H1 (cell line): Measurements from ENCODE around the gene CCDC33. TPM values are rescaled to one million over a fixed set of nuclear protein-coding genes. Genes with fewer than 3 reads are reported as not detected.
A peak's percentile ranks its signal among the peaks of the same experiment; 100 is the strongest.

ENCODE experiments used
- CTCF ChIA-PET: fragments of 300-600 bp; sonication (Branson Sonifier 250); formaldehyde crosslinking; loops from one replicate; lab custom pipeline; 2021; ENCODE audit not compliant: partially characterized antibody; lab: Charles Lee
- POLR2A ChIA-PET: fragments of 300-600 bp; sonication (Branson Sonifier 250); formaldehyde crosslinking; loops from one replicate; lab custom pipeline; 2021; ENCODE audit warnings: inconsistent platforms; ENCODE audit not compliant: partially characterized antibody; lab: Charles Lee
- DNase-seq, 2 experiments: peaks; one replicate each; pipeline versions ENCODE4 v3.0.0 to v3.0.0-alpha.2; 2010 to 2022; ENCODE audit warnings: low spot score in 2 of 2, low read depth in 1 of 2, mixed read lengths in 1 of 2
- FAIRE-seq: peaks from 2 replicates; lab custom pipeline; 2011; peaks lifted over from hg19 to GRCh38; lab: Jason Lieb, UNC
- H2AFZ ChIP-seq: 2 replicates; pipeline ENCODE4 v1.8.1; 2012; ENCODE audit warnings: low read length, inconsistent platforms
- H2AK5ac ChIP-seq: 2 replicates; pipeline ENCODE4 v1.6.1; 2013; ENCODE audit warnings: low read depth, low read length
- H2BK120ac ChIP-seq: replicated peaks from 2 replicates; pipeline ENCODE3; 2013; ENCODE audit warnings: low read depth, low read length, inconsistent platforms
- H2BK12ac ChIP-seq: 2 replicates; pipeline ENCODE4 v1.6.1; 2013; ENCODE audit warnings: low read depth, low read length
- H2BK15ac ChIP-seq: 2 replicates; pipeline ENCODE4 v1.6.1; 2013; ENCODE audit warnings: low read length
- H2BK20ac ChIP-seq: 2 replicates; pipeline ENCODE4 v1.6.1; 2013; ENCODE audit warnings: low read length
- H2BK5ac ChIP-seq: 2 replicates; pipeline ENCODE4 v1.6.1; 2013; ENCODE audit warnings: low read depth, low read length
- H3K14ac ChIP-seq: 2 replicates; pipeline ENCODE4 v1.6.1; 2013; ENCODE audit warnings: inconsistent platforms; ENCODE audit not compliant: insufficient read length
- H3K18ac ChIP-seq: 2 replicates; pipeline ENCODE4 v1.6.1; 2013; ENCODE audit warnings: low read length; ENCODE audit errors: extremely low read depth
- H3K23ac ChIP-seq: 2 replicates; pipeline ENCODE4 v1.6.1; 2013; ENCODE audit warnings: inconsistent platforms; ENCODE audit not compliant: insufficient read length
- H3K23me2 ChIP-seq: 2 replicates; pipeline ENCODE4 v1.6.1; 2013; ENCODE audit warnings: low read depth, low read length
- H3K27ac ChIP-seq: 2 replicates; pipeline ENCODE4 v1.6.1; 2011; ENCODE audit warnings: low read depth, low read length, inconsistent platforms
- H3K27me3 ChIP-seq, 4 experiments: replicated peaks in 1 of 4; 1 replicate in 1 of 4; 2 replicates in 3 of 4; pipeline versions ENCODE4 v1.6.1 to v1.8.1; 2011 to 2013; ENCODE audit warnings: low read length in 3 of 4, mild to moderate bottlenecking in 3 of 4, inconsistent platforms in 2 of 4, mixed read lengths in 2 of 4, moderate library complexity in 1 of 4; ENCODE audit not compliant: control insufficient read depth in 3 of 4, insufficient read depth in 3 of 4; ENCODE audit errors: extremely low read depth in 1 of 4
- H3K36me3 ChIP-seq, 4 experiments: 2 replicates each; pipeline versions ENCODE4 v1.6.1 to v1.8.1; 2011 to 2013; ENCODE audit warnings: mild to moderate bottlenecking in 4 of 4, low read length in 3 of 4, moderate library complexity in 2 of 4, control low read depth in 1 of 4, inconsistent platforms in 1 of 4; ENCODE audit not compliant: insufficient read depth in 4 of 4, control insufficient read depth in 2 of 4
- H3K4ac ChIP-seq: replicated peaks from 2 replicates; pipeline ENCODE3; 2013; ENCODE audit warnings: low read length, low read depth, mixed read lengths, inconsistent platforms; ENCODE audit not compliant: insufficient read length
- H3K4me1 ChIP-seq, 4 experiments: replicated peaks in 1 of 4; 1 replicate in 1 of 4; 2 replicates in 3 of 4; pipeline versions ENCODE4 v1.6.1 to v1.8.1; 2011 to 2013; ENCODE audit warnings: low read length in 3 of 4, inconsistent platforms in 2 of 4, mixed read lengths in 1 of 4; ENCODE audit not compliant: insufficient read depth in 4 of 4, control insufficient read depth in 3 of 4
- H3K4me2 ChIP-seq, 2 experiments: 2 replicates each; pipeline versions ENCODE4 v1.6.1 to v1.8.1; 2011 to 2013; ENCODE audit warnings: low read depth in 2 of 2, low read length in 2 of 2, control low read depth in 1 of 2, inconsistent platforms in 1 of 2, mild to moderate bottlenecking in 1 of 2; ENCODE audit not compliant: insufficient read depth in 1 of 2
- H3K4me3 ChIP-seq, 4 experiments: fragments of 200-600, 300-600 bp in 1 of 4; sonication (generic), shearing (Covaris generic), sonication (Bioruptor Twin) in 1 of 4; 2 replicates each; pipeline versions ENCODE4 v1.5.1 to v1.8.1; 2011 to 2016; ENCODE audit warnings: low read length in 4 of 4, low read depth in 3 of 4, control low read depth in 2 of 4, inconsistent platforms in 2 of 4, mild to moderate bottlenecking in 2 of 4, mixed read lengths in 1 of 4, moderate library complexity in 1 of 4; ENCODE audit not compliant: insufficient read depth in 2 of 4; ENCODE audit errors: extremely low read depth in 1 of 4
- H3K56ac ChIP-seq: replicated peaks from 2 replicates; pipeline ENCODE3; 2013; ENCODE audit warnings: low read depth, mild to moderate bottlenecking, mixed read lengths, low read length, inconsistent platforms; ENCODE audit not compliant: insufficient read length
- H3K79me1 ChIP-seq: 2 replicates; pipeline ENCODE4 v1.6.1; 2013; ENCODE audit warnings: low read depth, low read length, control low read depth
- H3K79me2 ChIP-seq, 2 experiments: 2 replicates each; pipeline versions ENCODE4 v1.6.1 to v1.8.1; 2012 to 2013; ENCODE audit warnings: low read length in 2 of 2, mild to moderate bottlenecking in 2 of 2, inconsistent platforms in 1 of 2; ENCODE audit not compliant: insufficient read depth in 2 of 2, control insufficient read depth in 1 of 2
- H3K9ac ChIP-seq, 4 experiments: replicated peaks in 1 of 4; 1 replicate in 1 of 4; 2 replicates in 3 of 4; pipeline versions ENCODE4 v1.6.1 to v1.8.1; 2011 to 2013; ENCODE audit warnings: low read depth in 3 of 4, low read length in 3 of 4, control low read depth in 2 of 4, mild to moderate bottlenecking in 2 of 4, moderate library complexity in 2 of 4, inconsistent platforms in 1 of 4; ENCODE audit errors: extremely low read depth in 1 of 4
- H3K9me3 ChIP-seq, 2 experiments: 2 replicates each; pipeline versions ENCODE4 v1.6.1 to v1.8.1; 2012 to 2013; ENCODE audit warnings: mild to moderate bottlenecking in 2 of 2, moderate library complexity in 2 of 2, control low read depth in 1 of 2, inconsistent platforms in 1 of 2, low read depth in 1 of 2, low read length in 1 of 2, mixed read lengths in 1 of 2; ENCODE audit not compliant: insufficient read depth in 2 of 2
- H4K20me1 ChIP-seq, 2 experiments: replicated peaks in 1 of 2; 2 replicates each; pipeline versions ENCODE3 to v1.8.1; 2011 to 2013; ENCODE audit warnings: inconsistent platforms in 2 of 2, low read length in 2 of 2, mild to moderate bottlenecking in 1 of 2; ENCODE audit not compliant: insufficient read depth in 2 of 2, control insufficient read depth in 1 of 2
- H4K5ac ChIP-seq: 2 replicates; pipeline ENCODE4 v1.6.1; 2013; ENCODE audit warnings: low read length, low read depth, mixed read lengths, inconsistent platforms; ENCODE audit not compliant: insufficient read length
- H4K8ac ChIP-seq: 2 replicates; pipeline ENCODE4 v1.8.0; 2013; ENCODE audit warnings: mild to moderate bottlenecking, moderate library complexity, low read length, inconsistent platforms; ENCODE audit not compliant: insufficient read depth; ENCODE audit errors: extremely low read depth
- H4K91ac ChIP-seq: replicated peaks from 2 replicates; pipeline ENCODE3; 2013; ENCODE audit warnings: low read length, mixed read lengths, inconsistent platforms; ENCODE audit not compliant: insufficient read length
- KDM1A ChIP-seq: fragments of 200-600, 300-600 bp; sonication (generic); IDR thresholded peaks from 2 replicates; pipeline ENCODE4 v1.7.1; 2016; ENCODE audit warnings: mild to moderate bottlenecking, low read length, borderline replicate concordance
- RNF2 ChIP-seq: fragments of 200-900, 300-1000 bp; sonication (generic); IDR thresholded peaks from 2 replicates; pipeline ENCODE4 v1.7.1; 2016; ENCODE audit warnings: borderline replicate concordance, low read depth, mild to moderate bottlenecking, antibody characterized with exemption, low read length; ENCODE audit not compliant: poor library complexity, severe bottlenecking; ENCODE audit errors: missing control alignments
- WGBS, 2 experiments: shearing (Covaris generic) in 1 of 2; methylation state at CpG; one replicate each; pipeline versions ENCODE4 v1.1.6 to v1.1.7; 2013 to 2015; ENCODE audit warnings: low lambda C conversion rate in 2 of 2, mixed read lengths in 2 of 2, inconsistent platforms in 1 of 2, low coverage in 1 of 2, missing lambda C conversion rate in 1 of 2; ENCODE audit not compliant: insufficient replicate concordance in 2 of 2, insufficient coverage in 1 of 2, insufficient read length in 1 of 2; ENCODE audit errors: extremely low coverage in 1 of 2, missing lambda C conversion rate in 1 of 2; 5-methylcytosine and 5-hydroxymethylcytosine counted together
- polyA plus RNA-seq, 7 experiments: library from polyadenylated mRNA; depleted of rRNA in 3 of 7; stranded (reverse) in 5 of 7; unstranded in 2 of 7; fragments of >200 nt in 5 of 7; fragments of 200-250 nt in 2 of 7; gene quantifications; 1 replicate in 5 of 7; 2 replicates in 1 of 7; 4 replicates in 1 of 7; pipeline versions ENCODE4 v1.2.1 to v1.2.3, GENCODE V29; 2011 to 2013; ENCODE audit warnings: missing spikeins in 2 of 7, mixed read lengths in 2 of 7
- total RNA-seq: library from RNA; stranded (reverse); fragmentation: NEBNext Ultra II Directional; extraction: Animal tissue kit (Norgen Biotek cat#: 25700); gene quantifications from 2 replicates; pipeline ENCODE4 v1.2.1, GENCODE V29; 2021

CCDC33 gene
- total and polyA plus RNA-seq, 2 of the 8 experiments (the other 6 are each of a cell fraction or from before 2014, with no cell fraction given), result 2.0 to 2.7 TPM

GRCh38 chr15:74281147-74282133 lies 45.3 kb downstream of the CCDC33 start:
- Histone ChIP-seq H4K5ac (no peak overlapping the region), H2BK20ac (no peak overlapping the region), H2BK5ac (no peak overlapping the region), H3K36me3 (no peaks in the 10 kb centered on the region), H4K91ac (no peak overlapping the region), H3K23me2 (no peaks in the 10 kb centered on the region), H3K9ac (no peak overlapping the region), H3K4me2 (no peak overlapping the region), H3K27me3 (peaks cover 0 to 2% (median 0%) of the 10 kb centered on the region in 4 experiments; a peak in 3 of 7 replicates), H4K8ac (no peak overlapping the region), H3K18ac (no peak overlapping the region), H3K79me2 (no peaks in the 10 kb centered on the region), H3K79me1 (no peaks in the 10 kb centered on the region), H2AFZ (no peak overlapping the region), H3K23ac (no peak overlapping the region), H3K4ac (no peak overlapping the region), H2AK5ac (no peak overlapping the region), H2BK120ac (no peak overlapping the region), H3K56ac (no peak overlapping the region), H3K9me3 (no peaks in the 10 kb centered on the region), H4K20me1 (no peaks in the 10 kb centered on the region), H2BK12ac (no peak overlapping the region), H3K4me3 (no peak overlapping the region), H3K27ac (no peak overlapping the region), H3K14ac (no peak overlapping the region), H2BK15ac (no peak overlapping the region), H3K4me1 (no peaks in the 10 kb centered on the region; a peak in 1 of 7 replicates)
- FAIRE-seq (no peak), DNase-seq (no peak)
- WGBS, 2 experiments, result 81% methylated on average over 8 of the region's 8 CpGs; no CpG with 5 or more reads in 1 of the 2 experiments
- POLR2A ChIA-PET, result interaction anchor here (0.6 kb wide), 1 partner anchor 94 kb away, joined by 3 read pairs; no protein-coding TSS in a partner anchor
- TF ChIP-seq KDM1A (peak; percentile 43; the same call in 1 of the 2 replicates), RNF2 (no peak)
- CTCF ChIA-PET, result interaction anchor here (0.6 to 2.4 kb wide), 15 partner anchors 8 to 1172 kb away, joined by 3 to 9 read pairs (median 3); no protein-coding TSS in a partner anchor
